ENCODE data around the gene DHX8.

Gene DHX8

GRCh38 chr17:43574896-43575525 is 91.2 kb downstream of the DHX8 start:
- DNase-seq (ENCODE audit: low read depth), result no peak
